Karpas-422 (cell line): ENCODE measurements around the gene CEP112. TPM values are rescaled to one million over a fixed set of nuclear protein-coding genes. Genes with fewer than 3 reads are reported as not detected.

Source experiments
- DNase-seq: peaks from one replicate; pipeline ENCODE4 v3.0.0-alpha.2; 2015
- H2AFZ ChIP-seq: fragments of 200-600 bp; sonication (generic); 2 replicates; pipeline ENCODE4 v1.6.1; 2014; ENCODE audit warnings: antibody characterized with exemption, low read length, mixed read lengths
- H3K27ac ChIP-seq: fragments of 200-600 bp; sonication (generic); 2 replicates; pipeline ENCODE4 v1.5.1; 2014; ENCODE audit warnings: mild to moderate bottlenecking, low read length, moderate library complexity
- H3K27me3 ChIP-seq: fragments of 200-600 bp; sonication (generic); 2 replicates; pipeline ENCODE4 v1.6.1; 2014; ENCODE audit warnings: low read length, mixed read lengths
- H3K36me3 ChIP-seq: fragments of 200-600 bp; sonication (generic); 2 replicates; pipeline ENCODE4 v1.6.1; 2014; ENCODE audit warnings: low read length, mixed read lengths; ENCODE audit not compliant: insufficient read depth
- H3K4me1 ChIP-seq: fragments of 200-600 bp; sonication (generic); 2 replicates; pipeline ENCODE4 v1.6.1; 2014; ENCODE audit warnings: mild to moderate bottlenecking, low read length, mixed read lengths
- H3K4me2 ChIP-seq: fragments of 200-600 bp; sonication (generic); 2 replicates; pipeline ENCODE4 v1.6.1; 2014; ENCODE audit warnings: low read length, low read depth, mild to moderate bottlenecking; ENCODE audit not compliant: poor library complexity, severe bottlenecking
- H3K4me3 ChIP-seq: fragments of 200-600 bp; sonication (generic); 2 replicates; pipeline ENCODE4 v1.5.1; 2014; ENCODE audit warnings: mild to moderate bottlenecking, antibody characterized with exemption, low read length, mixed read lengths
- H3K79me2 ChIP-seq: fragments of 200-600 bp; sonication (generic); 2 replicates; pipeline ENCODE4 v1.6.1; 2014; ENCODE audit warnings: mild to moderate bottlenecking, low read length, mixed read lengths
- H3K9ac ChIP-seq: fragments of 200-600 bp; sonication (generic); 2 replicates; pipeline ENCODE4 v1.6.0; 2014; ENCODE audit warnings: low read length
- H3K9me2 ChIP-seq: fragments of 200-600 bp; sonication (generic), shearing (Covaris generic); replicated peaks from 2 replicates; pipeline ENCODE4 v1.6.0; 2014; ENCODE audit warnings: mild to moderate bottlenecking, low read length, moderate library complexity; ENCODE audit not compliant: insufficient read depth
- H3K9me3 ChIP-seq: fragments of 300-700, 200-600 bp; sonication (generic); 2 replicates; pipeline ENCODE4 v1.6.1; 2014; ENCODE audit warnings: low read length, mixed read lengths
- H4K20me1 ChIP-seq: fragments of 200-600 bp; sonication (generic); 2 replicates; pipeline ENCODE4 v1.6.1; 2014; ENCODE audit warnings: mild to moderate bottlenecking, antibody characterized with exemption, low read length, low read depth; ENCODE audit not compliant: insufficient read depth
- total RNA-seq: library from RNA; depleted of rRNA; stranded (reverse); fragments of >200 nt; shearing (Covaris generic); gene quantifications from 2 replicates; pipeline ENCODE4 v1.2.3, GENCODE V29; 2014; ENCODE audit warnings: low replicate concordance

Gene CEP112
- total RNA-seq, 1 experiment from 2014 or later: not detected

DNA sequence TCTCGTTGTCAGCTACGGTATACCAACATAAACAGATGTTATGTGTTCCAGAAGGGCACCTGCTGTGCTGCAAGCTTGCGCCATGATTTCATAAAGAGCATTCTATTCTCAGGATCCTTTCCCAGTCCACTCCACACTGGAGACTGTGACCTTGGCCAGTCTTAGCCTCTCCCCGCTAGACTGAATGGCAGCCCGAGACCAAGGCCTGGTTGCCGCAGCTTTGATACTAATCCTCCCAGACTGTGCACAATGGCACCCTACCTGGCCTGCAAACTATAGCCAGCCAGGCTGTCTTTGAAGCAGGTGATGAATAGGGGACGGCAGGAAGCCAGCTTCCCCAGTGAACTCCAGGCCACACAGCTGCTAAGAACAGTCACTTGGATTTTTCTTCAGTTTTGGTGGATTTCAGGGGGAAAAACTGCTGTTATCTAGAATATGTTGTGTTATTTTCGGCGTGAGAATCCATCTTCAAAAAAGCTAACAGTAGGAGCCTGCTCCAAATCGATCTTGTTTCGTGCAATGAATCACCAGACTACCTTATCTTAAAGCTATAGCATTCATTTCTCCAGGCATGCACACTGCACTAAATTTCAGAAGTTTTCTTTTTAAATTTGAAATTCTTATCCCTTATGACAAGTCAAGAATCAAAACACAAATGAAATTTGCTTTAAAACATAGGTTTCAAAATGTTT, 289.0 kb downstream of the CEP112 start:
- H3K36me3 ChIP-seq: no peaks in the 10 kb centered on the region
- no peak overlapping the region for H3K27ac ChIP-seq
- H3K4me1 ChIP-seq: no peaks in the 10 kb centered on the region
- no peaks in the 10 kb centered on the region for H3K27me3 ChIP-seq
- H3K4me3 ChIP-seq: no peak overlapping the region
- H4K20me1 ChIP-seq: no peaks in the 10 kb centered on the region
- H2AFZ ChIP-seq: no peak overlapping the region
- H3K9me2 ChIP-seq: no peaks in the 10 kb centered on the region
- DNase-seq: no peak
- no peak overlapping the region for H3K9ac ChIP-seq
- no peaks in the 10 kb centered on the region for H3K79me2 ChIP-seq
- no peaks in the 10 kb centered on the region for H3K9me3 ChIP-seq
- H3K4me2 ChIP-seq: no peak overlapping the region

DNA sequence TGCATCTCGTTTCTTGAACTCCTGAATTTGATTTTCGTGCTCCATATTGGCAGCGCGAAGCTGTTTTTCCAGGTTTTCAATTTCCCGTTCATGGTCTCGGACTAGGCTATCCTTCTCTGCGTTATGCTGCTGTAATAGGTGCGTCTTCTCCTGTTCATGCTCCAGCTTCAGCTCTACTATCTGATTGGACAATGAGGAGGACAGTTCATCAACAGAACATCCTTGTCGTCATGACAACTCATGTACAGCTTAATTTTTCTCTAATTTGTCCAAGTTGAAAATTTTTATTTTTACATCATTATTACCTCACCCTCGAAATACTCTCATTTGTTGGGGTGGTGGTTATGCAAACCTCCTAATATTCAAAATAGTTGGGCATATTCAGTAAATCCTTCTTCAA, 289.8 kb downstream of the CEP112 start:
- no peaks in the 10 kb centered on the region for H4K20me1 ChIP-seq
- H3K4me2 ChIP-seq: no peak overlapping the region
- no peaks in the 10 kb centered on the region for H3K9me3 ChIP-seq
- H3K27me3 ChIP-seq: no peaks in the 10 kb centered on the region
- no peaks in the 10 kb centered on the region for H3K9me2 ChIP-seq
- H3K4me1 ChIP-seq: no peaks in the 10 kb centered on the region
- no peak overlapping the region for H2AFZ ChIP-seq
- H3K36me3 ChIP-seq: no peaks in the 10 kb centered on the region
- H3K4me3 ChIP-seq: no peak overlapping the region
- H3K79me2 ChIP-seq: no peaks in the 10 kb centered on the region
- H3K9ac ChIP-seq: no peak overlapping the region
- no peak for DNase-seq
- no peak overlapping the region for H3K27ac ChIP-seq

DNA sequence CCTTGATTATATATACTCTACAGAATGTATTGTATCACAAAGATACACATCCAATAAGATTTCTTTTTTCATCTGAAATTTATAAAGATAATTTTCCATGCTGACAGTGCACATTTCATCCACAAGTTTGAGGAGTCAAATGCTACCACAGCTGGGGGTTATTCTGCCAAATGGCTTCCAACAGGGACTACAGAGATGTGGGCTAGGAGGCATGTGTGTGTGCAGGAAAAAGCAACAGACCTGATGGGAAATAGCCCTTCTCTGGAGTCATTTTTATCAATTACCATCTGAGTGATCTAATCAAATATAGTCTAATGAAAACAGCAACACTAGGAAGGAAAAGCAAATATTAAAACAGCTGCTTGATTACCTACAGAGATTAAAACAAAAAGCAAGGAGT, 290.5 kb downstream of the CEP112 start:
- Histone ChIP-seq H3K9me2 (no peaks in the 10 kb centered on the region), H3K9ac (no peak overlapping the region), H3K4me2 (no peak overlapping the region), H4K20me1 (no peaks in the 10 kb centered on the region), H3K4me3 (no peak overlapping the region), H3K36me3 (no peaks in the 10 kb centered on the region), H3K79me2 (no peaks in the 10 kb centered on the region), H2AFZ (no peak overlapping the region), H3K9me3 (no peaks in the 10 kb centered on the region), H3K4me1 (no peaks in the 10 kb centered on the region), H3K27me3 (no peaks in the 10 kb centered on the region), H3K27ac (no peak overlapping the region)
- DNase-seq: no peak

DNA sequence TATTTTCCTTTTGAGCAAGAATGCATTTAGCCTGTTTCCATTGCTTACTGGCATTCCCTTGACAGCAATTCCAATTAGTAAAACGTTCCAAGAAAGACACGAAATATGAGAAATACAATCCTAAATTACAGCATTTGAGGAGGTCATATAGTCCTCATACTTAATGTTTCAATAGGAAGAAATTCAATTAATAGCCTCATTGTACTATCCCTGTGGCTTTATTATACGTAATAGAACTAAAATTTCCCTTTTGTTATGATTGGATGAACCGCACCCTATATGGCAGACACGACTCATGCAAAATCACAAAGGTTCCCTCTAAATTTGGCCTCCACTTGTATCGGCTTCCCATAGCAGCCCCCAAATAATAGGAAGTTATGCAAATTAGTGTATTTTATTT, 291.7 kb downstream of the CEP112 start:
- Histone ChIP-seq H3K9me3 (no peaks in the 10 kb centered on the region), H3K79me2 (no peaks in the 10 kb centered on the region), H3K9me2 (no peaks in the 10 kb centered on the region), H2AFZ (no peak overlapping the region), H3K4me3 (no peak overlapping the region), H3K9ac (no peak overlapping the region), H3K36me3 (no peaks in the 10 kb centered on the region), H3K4me1 (no peaks in the 10 kb centered on the region), H4K20me1 (no peaks in the 10 kb centered on the region), H3K4me2 (no peak overlapping the region), H3K27me3 (no peaks in the 10 kb centered on the region), H3K27ac (no peak overlapping the region)
- DNase-seq: no peak

DNA sequence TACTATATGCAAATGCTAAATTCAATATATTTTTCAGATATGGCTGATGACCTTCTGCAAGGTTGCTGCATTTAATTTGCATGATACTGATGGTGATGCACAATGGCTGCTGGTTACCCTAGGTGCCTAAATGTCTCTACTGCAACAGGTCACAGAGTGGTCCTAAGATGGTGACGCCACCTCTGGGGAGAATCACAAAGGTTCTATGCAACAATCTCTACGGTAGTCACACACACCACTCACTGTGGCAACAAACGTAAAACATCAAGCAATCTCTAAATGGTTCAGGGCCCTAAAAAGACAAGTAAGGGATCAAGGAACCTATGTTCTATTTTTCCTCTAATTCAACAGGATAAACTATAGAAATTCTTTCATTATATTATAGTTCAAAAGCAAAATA, 293.3 kb downstream of the CEP112 start:
- no peak for DNase-seq
- no peaks in the 10 kb centered on the region for H3K27me3 ChIP-seq
- no peak overlapping the region for H3K4me3 ChIP-seq
- H3K36me3 ChIP-seq: no peaks in the 10 kb centered on the region
- no peak overlapping the region for H2AFZ ChIP-seq
- no peak overlapping the region for H3K27ac ChIP-seq
- H3K79me2 ChIP-seq: no peaks in the 10 kb centered on the region
- no peaks in the 10 kb centered on the region for H3K4me1 ChIP-seq
- no peak overlapping the region for H3K4me2 ChIP-seq
- H3K9me2 ChIP-seq: no peaks in the 10 kb centered on the region
- H3K9ac ChIP-seq: no peak overlapping the region
- H3K9me3 ChIP-seq: no peaks in the 10 kb centered on the region
- H4K20me1 ChIP-seq: no peaks in the 10 kb centered on the region

DNA sequence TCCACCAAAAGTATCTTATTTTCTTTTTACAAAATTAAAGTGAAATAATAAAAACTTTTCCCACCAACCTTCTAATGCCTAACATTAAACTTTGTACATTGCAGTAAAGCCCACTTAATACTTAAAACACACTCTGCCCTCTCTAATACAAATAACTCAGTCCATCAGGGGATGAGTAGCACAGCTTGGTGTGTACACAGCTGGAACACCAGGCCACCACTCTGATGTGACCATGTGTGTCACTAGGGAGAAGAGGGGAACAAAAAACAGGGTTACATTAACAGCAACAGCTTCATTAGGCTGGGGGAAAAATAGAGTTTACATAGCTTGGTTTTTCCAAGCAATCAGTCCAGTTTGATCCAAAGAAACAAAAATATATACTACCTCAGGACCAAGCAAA, 295.0 kb downstream of the CEP112 start:
- H4K20me1 ChIP-seq: no peaks in the 10 kb centered on the region
- no peaks in the 10 kb centered on the region for H3K36me3 ChIP-seq
- no peak overlapping the region for H3K4me2 ChIP-seq
- H3K27me3 ChIP-seq: no peaks in the 10 kb centered on the region
- H2AFZ ChIP-seq: no peak overlapping the region
- H3K4me1 ChIP-seq: no peaks in the 10 kb centered on the region
- H3K9me3 ChIP-seq: no peaks in the 10 kb centered on the region
- H3K9me2 ChIP-seq: no peaks in the 10 kb centered on the region
- H3K9ac ChIP-seq: no peak overlapping the region
- H3K4me3 ChIP-seq: no peak overlapping the region
- no peak overlapping the region for H3K27ac ChIP-seq
- no peak for DNase-seq
- no peaks in the 10 kb centered on the region for H3K79me2 ChIP-seq

DNA sequence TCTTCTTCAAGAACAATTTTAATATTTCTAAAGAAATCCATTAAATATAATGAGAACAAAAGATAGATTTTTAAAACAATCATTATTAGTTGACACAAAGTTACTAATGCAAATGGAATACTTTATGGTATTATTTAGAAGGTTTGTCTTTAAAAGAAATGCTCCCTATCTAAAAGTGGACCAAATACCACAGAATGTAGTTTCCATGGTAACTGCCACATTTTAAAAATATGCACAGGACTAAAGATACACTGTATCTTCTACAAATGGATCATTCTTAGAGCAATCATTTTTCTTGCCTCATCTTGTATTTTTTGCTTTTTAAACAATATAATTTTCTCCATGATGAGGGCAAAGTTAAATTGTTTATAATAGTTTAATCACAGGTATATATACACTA, 296.0 kb downstream of the CEP112 start:
- Histone ChIP-seq H3K9ac (no peak overlapping the region), H4K20me1 (no peaks in the 10 kb centered on the region), H3K36me3 (no peaks in the 10 kb centered on the region), H3K9me3 (no peaks in the 10 kb centered on the region), H3K9me2 (no peaks in the 10 kb centered on the region), H3K4me1 (no peaks in the 10 kb centered on the region), H3K79me2 (no peaks in the 10 kb centered on the region), H3K27me3 (no peaks in the 10 kb centered on the region), H2AFZ (no peak overlapping the region), H3K27ac (no peak overlapping the region), H3K4me3 (no peak overlapping the region), H3K4me2 (no peak overlapping the region)
- no peak for DNase-seq

DNA sequence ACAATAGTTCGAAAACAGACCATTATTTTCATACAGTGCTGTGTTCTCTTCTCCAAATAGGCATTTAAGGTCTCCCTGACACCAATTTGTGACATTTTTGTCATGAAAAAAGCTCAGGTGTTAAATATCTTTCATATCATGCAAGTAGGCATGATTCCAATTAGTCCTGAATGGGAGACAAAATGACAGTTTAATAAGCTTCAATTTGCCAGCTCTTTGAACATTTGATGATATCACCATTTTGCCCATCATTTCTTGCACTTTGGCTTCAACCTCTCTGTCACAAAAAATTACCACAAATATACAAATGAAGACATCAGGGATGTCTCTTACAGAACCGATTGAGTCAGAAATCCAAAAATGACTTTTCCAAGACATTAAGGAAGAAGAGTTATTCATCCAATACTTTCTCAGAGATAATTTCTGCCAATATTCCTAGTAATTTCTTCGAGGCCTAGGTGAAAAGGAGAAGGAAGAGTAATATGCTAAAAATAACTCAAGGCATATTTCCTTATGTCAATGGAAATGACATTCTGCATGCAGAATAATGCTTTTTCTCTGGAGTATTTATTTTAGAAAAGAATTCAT, 298.1 kb downstream of the CEP112 start:
- Histone ChIP-seq H4K20me1 (no peaks in the 10 kb centered on the region), H3K4me2 (no peak overlapping the region), H3K9ac (no peak overlapping the region), H3K9me3 (no peaks in the 10 kb centered on the region), H3K36me3 (no peaks in the 10 kb centered on the region), H3K4me1 (no peaks in the 10 kb centered on the region), H3K9me2 (no peaks in the 10 kb centered on the region), H2AFZ (no peak overlapping the region), H3K27me3 (peaks cover under 1% of the 10 kb centered on the region; the same call in 1 of the 2 replicates), H3K27ac (no peak overlapping the region), H3K79me2 (no peaks in the 10 kb centered on the region), H3K4me3 (no peak overlapping the region)
- no peak for DNase-seq
